GM23248 (cell line): ENCODE results near the gene VNN1. TPM values are rescaled to one million over a fixed set of nuclear protein-coding genes. Genes with fewer than 3 reads are reported as not detected.

Experiments used
- DNase-seq: peaks from one replicate; pipeline ENCODE4 v3.0.0-alpha.2; 2015
- H2AFZ ChIP-seq: fragments of 200-600 bp; sonication (generic); 2 replicates; pipeline ENCODE4 v1.6.1; 2016; ENCODE audit warnings: antibody characterized with exemption
- H3F3A ChIP-seq: fragments of 200-600 bp; sonication (generic); 2 replicates; pipeline ENCODE4 v1.6.1; 2016; ENCODE audit warnings: mild to moderate bottlenecking, antibody characterized with exemption, mixed run types; ENCODE audit not compliant: insufficient read depth
- H3K27ac ChIP-seq: fragments of 200-600 bp; sonication (generic); 2 replicates; pipeline ENCODE4 v1.5.1; 2016; ENCODE audit warnings: mild to moderate bottlenecking
- H3K27me3 ChIP-seq: fragments of 200-600 bp; sonication (generic); replicated peaks from 2 replicates; pipeline ENCODE4 v1.6.1; 2016; ENCODE audit warnings: mild to moderate bottlenecking; ENCODE audit not compliant: insufficient read depth
- H3K36me3 ChIP-seq: fragments of 200-600 bp; sonication (generic); 2 replicates; pipeline ENCODE4 v1.6.1; 2016; ENCODE audit warnings: low read depth, mild to moderate bottlenecking
- H3K4me1 ChIP-seq: fragments of 200-600 bp; sonication (generic); 2 replicates; pipeline ENCODE4 v1.6.1; 2016; ENCODE audit warnings: mild to moderate bottlenecking; ENCODE audit not compliant: insufficient read depth
- H3K4me2 ChIP-seq: fragments of 200-600 bp; sonication (generic); one replicate; pipeline ENCODE4 v1.6.1; 2016; ENCODE audit warnings: mild to moderate bottlenecking; ENCODE audit not compliant: unreplicated experiment
- H3K4me3 ChIP-seq: fragments of 200-600 bp; sonication (generic); 2 replicates; pipeline ENCODE4 v1.5.1; 2016; ENCODE audit warnings: mild to moderate bottlenecking
- H3K79me2 ChIP-seq: fragments of 200-600 bp; sonication (generic); 2 replicates; pipeline ENCODE4 v1.6.1; 2016; ENCODE audit warnings: mild to moderate bottlenecking; ENCODE audit not compliant: insufficient read depth
- H3K9ac ChIP-seq: fragments of 200-600 bp; sonication (generic); 2 replicates; pipeline ENCODE4 v1.6.1; 2016; ENCODE audit warnings: mild to moderate bottlenecking
- H3K9me2 ChIP-seq: fragments of 200-600 bp; sonication (generic); 2 replicates; pipeline ENCODE4 v1.6.1; 2016; ENCODE audit warnings: mixed run types, mild to moderate bottlenecking, moderate library complexity; ENCODE audit not compliant: insufficient read depth
- H3K9me3 ChIP-seq: fragments of 200-600 bp; sonication (generic); one replicate; pipeline ENCODE4 v1.6.1; 2017; ENCODE audit warnings: low read depth
- H4K20me1 ChIP-seq: fragments of 200-600 bp; sonication (generic); 2 replicates; pipeline ENCODE4 v1.6.0; 2016; ENCODE audit not compliant: insufficient read depth
- EZH2 ChIP-seq: fragments of 200-600 bp; sonication (generic); IDR thresholded peaks from 2 replicates; pipeline ENCODE4 v1.6.1; 2018; ENCODE audit warnings: antibody characterized with exemption, mild to moderate bottlenecking; ENCODE audit not compliant: insufficient read depth, poor library complexity, severe bottlenecking
- EZH2phosphoT487 ChIP-seq: fragments of 200-600 bp; sonication (generic); IDR thresholded peaks from 2 replicates; pipeline ENCODE4 v1.6.1; 2018; ENCODE audit warnings: antibody characterized with exemption, moderate library complexity, mild to moderate bottlenecking, low read depth; ENCODE audit not compliant: insufficient read depth
- WGBS, 2 experiments: methylation state at CpG; one replicate each; pipeline ENCODE4 v1.1.6; 2015 to 2017; ENCODE audit warnings: low lambda C conversion rate in 2 of 2, low coverage in 1 of 2; ENCODE audit errors: missing lambda C conversion rate in 2 of 2; 5-methylcytosine and 5-hydroxymethylcytosine counted together
- in situ Hi-C: fragments of 300-500 bp; cut with MboI; formaldehyde crosslinking; loops from 2 replicates; pipeline ENCODE4 v1.15.0; 2020
- polyA plus RNA-seq: library from polyadenylated mRNA; unstranded; fragments of >200 nt; fragmentation: Nextera tagmentation; extraction: Ambion mirVana; gene quantifications from 2 replicates; pipeline ENCODE4 v1.2.1, GENCODE V29; 2016
- total RNA-seq: library from RNA; depleted of rRNA; stranded (reverse); fragments of >200 nt; shearing (Covaris generic); gene quantifications from 2 replicates; pipeline ENCODE4 v1.2.3, GENCODE V29; 2014

The VNN1 gene
- total and polyA plus RNA-seq, 2 experiments from 2014 or later: 0.61 to 0.86 TPM

DNA sequence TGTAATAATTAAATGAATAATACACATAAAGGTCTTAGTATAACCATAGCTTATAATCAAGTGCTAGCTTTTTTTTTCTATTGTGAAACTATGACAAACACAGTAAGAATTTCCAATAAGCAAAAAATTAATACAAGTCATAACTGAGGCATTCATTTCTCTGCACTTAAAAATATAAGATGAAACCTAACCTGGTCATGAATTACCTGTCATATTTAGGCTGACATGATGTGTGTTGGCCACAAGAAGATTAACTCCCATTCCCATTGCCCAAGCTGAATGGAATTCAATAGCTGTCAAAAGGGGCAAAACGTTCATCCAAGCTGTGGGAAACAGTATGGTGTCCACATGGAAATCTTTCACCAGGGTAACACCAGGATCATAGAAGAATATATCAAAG lies 38.4 kb upstream of the VNN1 start:
- 29 to 33% methylated on average over 1 of the region's 1 CpG for WGBS, 2 experiments
- H3K79me2 ChIP-seq: no peaks in the 10 kb centered on the region
- no peak overlapping the region for H3K4me3 ChIP-seq
- no peaks in the 10 kb centered on the region for H3K27me3 ChIP-seq
- no peak for TF ChIP-seq EZH2phosphoT487
- TF ChIP-seq EZH2: no peak
- no peaks in the 10 kb centered on the region for H3F3A ChIP-seq
- no peak overlapping the region for H2AFZ ChIP-seq
- H3K9me3 ChIP-seq: no peaks in the 10 kb centered on the region
- H3K9me2 ChIP-seq: no peaks in the 10 kb centered on the region
- H3K4me1 ChIP-seq: no peaks in the 10 kb centered on the region
- H4K20me1 ChIP-seq: no peaks in the 10 kb centered on the region
- no peak overlapping the region for H3K27ac ChIP-seq
- H3K36me3 ChIP-seq: no peaks in the 10 kb centered on the region
- H3K4me2 ChIP-seq: no peak overlapping the region
- no peak for DNase-seq
- H3K9ac ChIP-seq: no peak overlapping the region
- in situ Hi-C loops: no loop called here

DNA sequence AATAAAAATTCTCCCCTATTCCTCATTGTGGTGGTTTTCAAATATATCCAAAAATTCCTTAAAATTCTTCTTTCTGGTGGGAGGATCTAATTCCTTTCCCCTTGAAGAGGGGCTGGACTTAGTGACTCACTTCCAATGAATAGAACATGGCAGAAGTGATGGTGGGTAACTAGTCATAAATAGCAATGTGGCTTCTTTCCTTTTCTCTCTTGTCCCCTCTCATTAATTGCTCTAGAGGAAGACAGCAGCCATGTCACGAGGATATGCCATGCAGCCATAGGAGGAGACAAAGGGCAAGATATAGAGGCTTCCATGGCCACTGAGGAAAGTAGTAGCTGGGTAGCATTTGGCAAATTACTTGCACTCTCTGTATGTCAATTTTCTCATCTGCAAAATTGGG lies 38.0 kb upstream of the VNN1 start:
- no peak for TF ChIP-seq EZH2
- no peak for TF ChIP-seq EZH2phosphoT487
- no peaks in the 10 kb centered on the region for H4K20me1 ChIP-seq

DNA sequence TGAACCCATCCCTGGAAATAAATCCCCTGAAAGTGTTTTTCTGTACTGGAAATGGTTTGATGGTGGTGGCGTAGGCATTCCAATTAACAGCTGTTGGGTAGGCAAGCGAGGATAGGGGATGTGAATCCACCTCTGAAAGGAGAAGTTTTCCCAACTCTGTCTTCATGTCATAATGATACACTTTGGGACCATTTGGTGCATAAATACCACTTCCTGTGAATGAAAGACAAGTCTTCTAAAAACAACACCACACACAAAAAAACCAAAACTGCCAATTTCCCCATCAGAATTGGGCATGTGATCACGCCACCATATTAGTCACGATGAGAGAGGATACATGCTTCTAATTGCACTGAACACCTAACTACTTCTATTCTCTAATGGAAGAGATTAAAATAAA lies 37.5 kb upstream of the VNN1 start:
- in situ Hi-C loops: no loop called here
- WGBS, 2 experiments: 74 to 81% methylated on average over 4 of the region's 4 CpGs
- H4K20me1 ChIP-seq: no peaks in the 10 kb centered on the region

More for the DNA sequence above, 38.0 kb upstream of the VNN1 start:
- 44 to 51% methylated on average over 1 of the region's 1 CpG for WGBS, 2 experiments
- Histone ChIP-seq H3K4me2 (no peak overlapping the region), H3K9me2 (no peaks in the 10 kb centered on the region), H3K79me2 (no peaks in the 10 kb centered on the region), H3F3A (no peaks in the 10 kb centered on the region), H3K27ac (no peak overlapping the region), H3K36me3 (no peaks in the 10 kb centered on the region), H2AFZ (no peak overlapping the region), H3K9me3 (no peaks in the 10 kb centered on the region), H3K27me3 (no peaks in the 10 kb centered on the region), H3K9ac (no peak overlapping the region), H3K4me3 (no peak overlapping the region), H3K4me1 (no peaks in the 10 kb centered on the region)
- in situ Hi-C loops: no loop called here
- no peak for DNase-seq

DNA sequence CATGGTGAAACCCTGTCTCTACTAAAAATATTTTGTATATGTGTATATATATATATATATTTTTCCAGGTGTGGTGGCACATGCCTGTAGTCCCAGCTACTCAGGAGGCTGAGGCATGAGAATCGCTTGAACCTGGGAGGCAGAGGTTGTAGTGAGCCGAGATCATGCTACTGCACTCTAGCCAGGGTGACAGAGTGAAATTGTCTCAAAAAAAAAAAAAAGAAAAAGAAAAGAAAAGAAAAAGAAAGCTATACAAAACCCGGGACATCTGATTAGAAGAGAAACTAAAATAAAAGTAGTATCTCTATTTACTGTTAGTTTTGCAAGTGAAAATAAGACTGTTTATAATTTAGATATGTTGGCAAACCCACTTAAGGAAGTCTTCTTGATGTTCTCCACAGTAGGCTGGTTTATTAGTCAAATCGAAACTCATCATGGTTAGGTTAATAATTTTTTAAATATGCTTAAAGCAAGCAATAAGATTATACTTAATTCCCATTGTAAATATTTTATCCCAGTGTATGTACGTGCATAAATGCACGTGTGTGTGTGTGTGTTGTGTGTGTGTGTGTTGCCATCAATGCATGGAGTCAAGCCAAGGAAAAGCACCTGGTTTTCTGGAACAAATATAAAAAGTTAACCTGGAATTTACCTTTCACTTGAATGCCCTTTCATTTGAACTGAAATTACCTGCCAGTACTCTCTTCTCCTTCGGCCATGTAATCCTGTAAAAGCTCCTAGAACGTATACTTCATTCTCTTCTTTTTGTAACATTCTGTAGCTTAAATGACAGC lies 36.8 kb upstream of the VNN1 start:
- no peak overlapping the region for H2AFZ ChIP-seq

More for the DNA sequence above, 37.5 kb upstream of the VNN1 start:
- Histone ChIP-seq H3K4me2 (no peak overlapping the region), H3K4me3 (no peak overlapping the region), H3K27ac (no peak overlapping the region), H3K9me3 (no peaks in the 10 kb centered on the region), H3K9ac (no peak overlapping the region), H2AFZ (no peak overlapping the region), H3F3A (no peaks in the 10 kb centered on the region), H3K9me2 (no peaks in the 10 kb centered on the region), H3K4me1 (no peaks in the 10 kb centered on the region), H3K36me3 (no peaks in the 10 kb centered on the region), H3K27me3 (no peaks in the 10 kb centered on the region), H3K79me2 (no peaks in the 10 kb centered on the region)
- no peak for TF ChIP-seq EZH2
- TF ChIP-seq EZH2phosphoT487: no peak
- no peak for DNase-seq

More for the DNA sequence above, 36.8 kb upstream of the VNN1 start:
- Histone ChIP-seq H3K27ac (no peak overlapping the region), H3K27me3 (no peaks in the 10 kb centered on the region), H3K79me2 (no peaks in the 10 kb centered on the region), H3K9me3 (no peaks in the 10 kb centered on the region), H3K36me3 (no peaks in the 10 kb centered on the region), H3K9ac (no peak overlapping the region), H4K20me1 (no peaks in the 10 kb centered on the region), H3F3A (no peaks in the 10 kb centered on the region), H3K4me3 (no peak overlapping the region), H3K9me2 (no peaks in the 10 kb centered on the region), H3K4me2 (no peak overlapping the region), H3K4me1 (no peaks in the 10 kb centered on the region)
- WGBS, 2 experiments: 56 to 68% methylated on average over 7 to 8 of the region's 8 CpGs
- DNase-seq: no peak
- TF ChIP-seq EZH2phosphoT487 (no peak), EZH2 (no peak)
- in situ Hi-C loops: no loop called here
